B cell (primary cell): ENCODE data around the gene IMPA2. TPM values are rescaled to one million over a fixed set of nuclear protein-coding genes. Genes with fewer than 3 reads are reported as not detected.

Experiments
- ATAC-seq: fragments of 200-7000 bp; cut with Tn5 transposase; one replicate; pipeline ENCODE4 v1.10.0; 2021; ENCODE audit warnings: low read depth, mild to moderate bottlenecking, moderate number of reproducible peaks, moderate library complexity
- CTCF ChIA-PET: fragments of 350-600 bp; sonication (Branson Sonifier 250); formaldehyde crosslinking; loops from one replicate; lab custom pipeline; 2021; ENCODE audit warnings: antibody characterized with exemption, inconsistent platforms; lab: Charles Lee
- POLR2A ChIA-PET: fragments of 350-600 bp; sonication (Branson Sonifier 250); formaldehyde crosslinking; loops from one replicate; lab custom pipeline; 2021; ENCODE audit warnings: antibody characterized with exemption; lab: Charles Lee
- DNase-seq: peaks from one replicate; pipeline ENCODE4 v3.0.0; 2013
- H2AFZ ChIP-seq: 2 replicates; pipeline ENCODE4 v1.6.1; 2012; ENCODE audit warnings: mild to moderate bottlenecking, low read depth, low read length; ENCODE audit not compliant: insufficient read depth, poor library complexity, severe bottlenecking
- H3K27ac ChIP-seq, 2 donors: 1 replicate in 1 of 2; 2 replicates in 1 of 2; pipeline ENCODE4 v1.5.1; 2012 to 2013; ENCODE audit warnings: low read length in 2 of 2, mild to moderate bottlenecking in 2 of 2, moderate library complexity in 1 of 2
- H3K27me3 ChIP-seq, 4 experiments: fragments of 200-600 bp in 1 of 4; sonication (generic) in 1 of 4; replicated peaks in 1 of 4; 1 replicate in 2 of 4; 2 replicates in 2 of 4; pipeline versions ENCODE4 v1.6.1 to v1.7.0; 2013 to 2016; ENCODE audit warnings: low read length in 3 of 4, mild to moderate bottlenecking in 2 of 4, mixed read lengths in 1 of 4, moderate library complexity in 1 of 4; ENCODE audit not compliant: insufficient read depth in 4 of 4, control insufficient read depth in 3 of 4; ENCODE audit errors: control extremely low read depth in 1 of 4
- H3K36me3 ChIP-seq, 2 experiments: replicated peaks in 1 of 2; 1 replicate in 1 of 2; 2 replicates in 1 of 2; pipeline versions ENCODE4 v1.6.1 to v1.7.1; 2013; ENCODE audit warnings: low read length in 1 of 2; ENCODE audit not compliant: insufficient read depth in 2 of 2, control insufficient read depth in 1 of 2; ENCODE audit errors: control extremely low read depth in 1 of 2, extremely low read depth in 1 of 2
- H3K4me1 ChIP-seq, 2 donors: fragments of 200-600 bp in 1 of 2; sonication (generic) in 1 of 2; 1 replicate in 1 of 2; 2 replicates in 1 of 2; pipeline versions ENCODE4 v1.5.1 to v1.6.1; 2013 to 2017; ENCODE audit warnings: low read length in 2 of 2; ENCODE audit not compliant: control insufficient read depth in 2 of 2, insufficient read depth in 2 of 2
- H3K4me2 ChIP-seq: replicated peaks from 2 replicates; pipeline ENCODE3; 2012; ENCODE audit warnings: mild to moderate bottlenecking, low read depth, low read length; ENCODE audit not compliant: poor library complexity, severe bottlenecking
- H3K4me3 ChIP-seq, 5 experiments: fragments of 200-600 bp in 1 of 5; sonication (generic) in 1 of 5; 1 replicate in 3 of 5; 2 replicates in 2 of 5; pipeline versions ENCODE4 v1.5.1 to v1.7.0; 2011 to 2016; ENCODE audit warnings: low read length in 4 of 5, mild to moderate bottlenecking in 4 of 5, low read depth in 2 of 5, control low read depth in 1 of 5, moderate library complexity in 1 of 5; ENCODE audit not compliant: insufficient read depth in 1 of 5; ENCODE audit errors: control extremely low read depth in 1 of 5, extremely low read depth in 1 of 5
- H3K79me2 ChIP-seq: fragments of 200-600 bp; sonication (generic); one replicate; pipeline ENCODE4 v1.6.0; 2016; ENCODE audit warnings: low read length; ENCODE audit not compliant: control insufficient read depth, insufficient read depth
- H3K9ac ChIP-seq: fragments of 200-600 bp; sonication (generic); 2 replicates; pipeline ENCODE4 v1.6.1; 2017; ENCODE audit warnings: mild to moderate bottlenecking, low read length, moderate library complexity
- H3K9me3 ChIP-seq, 3 donors: one replicate each; pipeline versions ENCODE4 v1.6.1 to v1.7.1; 2013; ENCODE audit warnings: low read length in 2 of 3; ENCODE audit not compliant: control insufficient read depth in 2 of 3, insufficient read depth in 1 of 3; ENCODE audit errors: control extremely low read depth in 1 of 3
- H4K20me1 ChIP-seq: 2 replicates; pipeline ENCODE4 v1.6.0; 2012; ENCODE audit warnings: mild to moderate bottlenecking, low read length; ENCODE audit not compliant: insufficient read depth, control insufficient read depth, poor library complexity, severe bottlenecking
- H3K27ac Mint-ChIP-seq: one replicate; pipeline ENCODE4 v1.8.0; 2021; ENCODE audit warnings: mixed read lengths
- H3K27me3 Mint-ChIP-seq: one replicate; pipeline ENCODE4 v1.8.0; 2021; ENCODE audit warnings: mixed read lengths
- H3K4me1 Mint-ChIP-seq: one replicate; pipeline ENCODE4 v1.8.0; 2021; ENCODE audit warnings: mixed read lengths
- H3K4me3 Mint-ChIP-seq: one replicate; pipeline ENCODE4 v1.8.0; 2021; ENCODE audit warnings: mixed read lengths
- H3K9me3 Mint-ChIP-seq: one replicate; pipeline ENCODE4 v1.8.0; 2022; ENCODE audit warnings: mixed read lengths; ENCODE audit not compliant: insufficient read depth
- CTCF ChIP-seq: fragments of 200-600 bp; IDR thresholded peaks from one replicate; pipeline ENCODE4 v1.8.0; 2022; ENCODE audit warnings: antibody characterized with exemption, mild to moderate bottlenecking
- EZH2 ChIP-seq: IDR thresholded peaks from 2 replicates; pipeline ENCODE4 v1.6.1; 2012; ENCODE audit warnings: borderline replicate concordance, low read depth, mild to moderate bottlenecking, moderate library complexity, low read length; ENCODE audit not compliant: insufficient read depth, poor library complexity, severe bottlenecking
- WGBS: methylation state at CpG from one replicate; pipeline ENCODE4 v1.1.5; 2013; ENCODE audit warnings: missing lambda C conversion rate; ENCODE audit not compliant: insufficient coverage; 5-methylcytosine and 5-hydroxymethylcytosine counted together
- intact Hi-C: fragments of 100-400 bp; cut with micrococcal nuclease; formaldehyde crosslinking; loops from one replicate; pipeline ENCODE4 v1.10.0; 2022
- polyA plus RNA-seq: library from polyadenylated mRNA; depleted of rRNA; stranded (reverse); fragments of >200 nt; gene quantifications from 2 replicates; pipeline ENCODE4 v1.2.3, GENCODE V29; 2012
- total RNA-seq, 2 donors: library from RNA; stranded (reverse); fragments of 120-200 nt in 1 of 2; gene quantifications; 1 replicate in 1 of 2; 2 replicates in 1 of 2; pipeline versions ENCODE4 v1.2.3 to v1.2.4, GENCODE V29; 2013 to 2022

Gene IMPA2
- total and polyA plus RNA-seq, 2 donors (not counting 1 experiment from before 2014, with no cell fraction given) = 8.0 to 11.7 TPM

- POLR2A ChIA-PET = no interaction called here
- Histone ChIP-seq H3K4me2 (no peak overlapping the region), H4K20me1 (no peaks in the 10 kb centered on the region), H3K9ac (no peak overlapping the region), H3K36me3 (no peaks in the 10 kb centered on the region), H3K79me2 (no peaks in the 10 kb centered on the region), H3K27me3 (no peaks in the 10 kb centered on the region), H2AFZ (no peak overlapping the region), H3K4me3 (no peak overlapping the region), H3K9me3 (peaks cover 0 to 7% (median 0%) of the 10 kb centered on the region in 3 donors), H3K4me1 (no peaks in the 10 kb centered on the region), H3K27ac (no peak overlapping the region)
- H3K4me1 Mint-ChIP-seq = no peaks in the 10 kb centered on the region
- TF ChIP-seq CTCF = no peak
- TF ChIP-seq EZH2 = no peak
- no peaks in the 10 kb centered on the region for H3K27me3 Mint-ChIP-seq
- 79% methylated on average over 4 of the region's 4 CpGs for WGBS
- H3K4me3 Mint-ChIP-seq = no peak overlapping the region
- no peak overlapping the region for H3K27ac Mint-ChIP-seq
- intact Hi-C loops = no loop called here
- CTCF ChIA-PET = no interaction called here
- DNase-seq (peak; percentile 2), ATAC-seq (no peak)
- no peaks in the 10 kb centered on the region for H3K9me3 Mint-ChIP-seq
Measured at GRCh38 chr18:12062974-12063373, 81.7 kb downstream of the IMPA2 start.

GRCh38 chr18:12064086-12064763, 82.9 kb downstream of the IMPA2 start:
- no peaks in the 10 kb centered on the region for H3K27me3 Mint-ChIP-seq
- intact Hi-C loops = no loop called here
- H3K4me3 Mint-ChIP-seq = no peak overlapping the region
- Histone ChIP-seq H3K4me2 (no peak overlapping the region), H3K27ac (no peak overlapping the region), H3K4me3 (no peak overlapping the region), H2AFZ (no peak overlapping the region), H3K27me3 (no peaks in the 10 kb centered on the region), H3K9me3 (peaks cover 0 to 7% (median 0%) of the 10 kb centered on the region in 3 donors), H3K36me3 (no peaks in the 10 kb centered on the region), H4K20me1 (no peaks in the 10 kb centered on the region), H3K9ac (no peak overlapping the region), H3K4me1 (no peaks in the 10 kb centered on the region), H3K79me2 (no peaks in the 10 kb centered on the region)
- no peak overlapping the region for H3K27ac Mint-ChIP-seq
- POLR2A ChIA-PET = no interaction called here
- ATAC-seq = no peak
- H3K9me3 Mint-ChIP-seq = no peaks in the 10 kb centered on the region
- CTCF ChIA-PET = no interaction called here
- TF ChIP-seq CTCF (no peak), EZH2 (no peak)
- no peaks in the 10 kb centered on the region for H3K4me1 Mint-ChIP-seq
- no peak for DNase-seq
- 75% methylated on average over 5 of the region's 7 CpGs for WGBS
